GF-D8 (cell line): Measurements from ENCODE around the gene MOV10L1.

Source experiments
- DNase-seq: peaks from one replicate; lab custom pipeline; 2025; lab: John Stamatoyannopoulos, UW

Gene MOV10L1

DNA sequence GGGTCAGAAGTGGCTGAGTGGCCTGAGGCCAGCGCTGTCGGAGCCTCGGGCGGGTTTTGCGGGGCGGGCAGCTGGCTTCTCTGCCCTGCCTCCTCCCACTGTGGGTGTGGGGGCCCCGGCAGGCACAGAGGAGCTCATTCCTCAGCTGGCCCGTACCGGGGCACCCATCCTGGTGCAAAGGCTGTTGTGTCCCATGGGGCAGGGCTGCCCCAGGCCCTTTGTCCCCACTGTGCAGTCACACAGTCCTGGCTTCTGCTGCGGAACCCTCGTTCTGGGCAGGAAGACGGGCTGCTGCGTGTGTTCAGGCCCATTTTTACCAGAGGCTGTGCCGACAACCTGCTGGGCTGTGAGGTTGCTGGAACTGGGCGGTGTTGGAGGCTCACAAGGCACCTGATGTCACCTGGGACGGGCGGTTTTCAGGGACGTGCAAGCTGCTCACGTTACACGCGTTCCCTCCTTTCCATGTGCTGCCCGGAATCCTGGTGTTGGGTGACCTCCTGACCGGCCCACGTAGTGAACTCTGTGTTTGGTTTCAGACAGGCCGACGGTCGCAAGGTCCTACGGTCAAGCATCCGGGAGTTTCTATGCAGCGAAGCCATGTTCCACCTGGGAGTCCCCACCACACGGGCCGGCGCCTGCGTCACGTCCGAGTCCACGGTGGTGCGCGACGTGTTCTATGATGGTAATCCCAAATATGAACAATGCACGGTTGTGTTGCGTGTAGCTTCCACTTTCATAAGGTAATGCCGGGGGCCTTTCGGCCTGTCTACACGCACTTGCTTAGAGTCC lies 116.2 kb downstream of the MOV10L1 start:
- DNase-seq: no peak

DNA sequence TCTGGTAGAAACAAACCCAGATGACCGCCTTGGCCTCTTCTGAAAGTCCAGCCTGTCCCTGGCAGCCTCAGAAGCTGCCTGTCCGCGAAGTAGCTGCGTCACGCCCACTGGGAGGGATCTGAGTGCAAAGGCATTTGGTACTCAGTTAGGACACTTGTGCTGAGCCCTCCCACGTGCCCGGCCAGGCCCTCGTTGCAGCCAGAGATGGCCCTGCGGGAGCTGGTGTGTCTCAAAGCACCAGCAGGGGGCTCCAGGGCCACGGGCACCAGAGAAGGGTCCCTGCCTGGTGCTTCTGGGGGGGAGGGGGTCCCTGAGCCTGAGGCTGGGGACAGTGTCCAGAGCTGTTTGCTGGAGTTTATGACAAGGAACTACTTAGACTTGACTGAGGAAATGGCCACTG lies 116.8 kb downstream of the MOV10L1 start:
- DNase-seq: no peak

DNA sequence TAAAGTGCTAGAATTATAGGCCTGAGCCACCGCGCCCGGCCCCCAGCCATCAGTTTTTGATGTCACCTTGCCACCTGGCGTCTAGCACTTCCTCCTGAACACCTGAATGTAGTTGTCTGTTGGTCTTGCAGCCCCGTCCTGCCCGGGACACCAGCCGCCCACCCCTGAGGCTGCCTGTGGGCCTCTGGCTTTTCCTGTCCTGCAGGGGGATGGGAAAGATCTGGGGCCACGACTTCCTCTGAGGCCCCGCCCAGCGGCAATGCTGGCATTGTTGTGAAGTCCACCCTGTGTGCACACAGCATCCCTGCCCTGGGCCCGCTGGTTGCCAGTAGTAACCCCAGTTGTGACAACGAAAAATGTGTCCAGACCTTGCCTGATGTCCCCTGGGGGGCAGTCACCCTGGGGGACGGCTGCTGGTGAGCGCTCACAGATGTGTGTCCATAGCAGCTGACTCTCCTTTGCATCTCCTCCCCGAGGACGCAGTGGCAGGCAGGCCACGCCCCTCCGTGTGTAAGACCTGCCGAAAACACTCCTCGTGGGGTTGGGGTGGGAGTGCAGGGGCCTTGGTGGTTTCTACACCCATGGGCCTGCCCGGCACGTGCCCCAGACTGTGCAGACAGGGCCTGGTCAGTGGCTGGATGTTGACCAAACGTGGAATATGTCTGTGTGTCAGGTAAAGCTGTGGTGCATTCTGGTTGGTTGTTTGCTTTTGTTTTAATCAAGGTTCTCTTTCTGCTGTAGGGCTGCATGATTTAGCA lies 117.8 kb downstream of the MOV10L1 start:
- DNase-seq: no peak

DNA sequence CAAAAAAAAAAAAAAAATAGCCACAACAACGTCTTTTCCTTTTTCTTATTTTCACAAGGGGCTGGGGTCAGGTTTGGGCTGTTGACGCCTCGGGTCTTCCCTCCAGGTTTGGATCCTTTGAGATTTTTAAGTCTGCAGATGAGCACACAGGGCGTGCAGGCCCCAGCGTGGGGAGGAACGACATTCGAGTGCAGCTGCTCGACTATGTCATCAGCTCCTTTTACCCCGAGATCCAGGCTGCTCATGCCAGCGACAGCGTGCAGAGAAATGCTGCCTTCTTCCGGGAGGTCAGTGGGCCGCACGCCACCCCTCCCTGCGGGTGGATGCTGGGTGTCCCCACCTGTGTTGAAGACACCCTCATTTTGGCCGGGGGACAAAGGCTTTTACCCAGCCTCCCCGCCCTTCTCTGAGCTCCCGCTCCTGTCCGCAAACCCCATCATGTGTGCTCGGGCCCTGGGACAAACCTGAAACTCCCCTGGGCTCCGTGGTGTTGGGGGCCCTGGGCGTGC lies 118.7 kb downstream of the MOV10L1 start:
- DNase-seq: no peak

DNA sequence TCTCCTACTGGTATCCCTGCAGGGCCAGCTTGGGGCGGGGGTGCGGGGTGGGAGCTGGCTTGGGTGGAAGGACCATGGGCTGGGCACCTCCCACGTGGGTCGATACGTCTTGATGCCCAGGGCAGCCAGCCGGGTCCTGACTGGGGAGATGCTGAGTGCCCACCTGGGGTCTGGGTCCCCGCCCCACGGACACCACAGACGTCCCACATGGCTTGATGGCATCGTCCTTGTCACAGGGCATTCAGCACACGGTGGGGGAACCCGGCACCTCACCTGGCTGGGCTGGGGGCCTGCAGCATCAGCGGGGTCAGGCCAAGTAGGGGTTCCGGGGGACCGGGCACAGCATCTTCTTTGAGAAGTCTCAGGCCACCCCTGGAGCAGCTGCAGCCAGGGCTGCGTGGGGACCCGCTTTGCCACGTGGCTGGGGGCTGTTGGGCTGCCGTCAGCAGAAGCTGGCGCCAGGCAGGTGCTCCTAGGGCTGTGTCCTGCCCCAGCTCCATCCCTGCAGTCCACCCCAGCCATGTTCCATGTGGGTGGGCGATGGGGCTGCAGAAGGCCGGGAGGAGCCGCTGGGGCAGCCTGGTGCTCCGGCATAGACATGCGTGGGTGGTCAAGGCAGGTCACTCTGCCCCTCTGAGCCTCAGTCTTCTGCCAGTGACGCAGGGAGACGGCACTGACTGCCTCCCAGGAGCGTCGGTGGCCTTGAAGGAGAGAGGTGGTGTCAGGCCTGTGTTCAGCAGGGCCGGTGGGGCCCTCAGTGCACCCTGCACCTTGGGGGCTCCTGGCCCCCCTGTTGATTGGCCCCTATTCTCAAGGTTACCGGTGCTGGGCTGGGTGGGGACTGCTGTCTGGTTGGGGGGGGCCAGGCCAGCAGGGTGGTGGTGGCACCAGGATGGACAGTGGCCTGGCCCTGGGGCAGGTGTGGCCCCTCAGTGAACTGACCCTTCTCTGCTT lies 119.4 kb downstream of the MOV10L1 start:
- DNase-seq: no peak

DNA sequence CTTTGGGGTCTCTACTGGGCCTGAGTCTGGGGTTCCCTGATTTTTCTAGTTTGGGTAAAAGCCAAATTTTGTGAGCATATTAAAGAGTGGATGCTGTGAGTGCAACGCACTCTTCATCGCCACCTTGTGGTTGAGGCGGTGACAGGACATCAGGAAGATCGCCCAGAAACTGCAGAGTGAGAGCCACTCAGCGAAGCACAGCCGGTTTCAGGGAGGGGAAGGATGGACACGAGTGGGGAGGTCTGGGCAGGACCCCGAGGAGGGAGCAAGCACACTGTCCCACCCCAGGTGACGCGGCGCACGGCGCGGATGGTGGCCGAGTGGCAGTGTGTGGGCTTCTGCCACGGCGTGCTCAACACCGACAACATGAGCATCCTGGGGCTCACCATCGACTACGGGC lies 120.1 kb downstream of the MOV10L1 start:
- DNase-seq: no peak

DNA sequence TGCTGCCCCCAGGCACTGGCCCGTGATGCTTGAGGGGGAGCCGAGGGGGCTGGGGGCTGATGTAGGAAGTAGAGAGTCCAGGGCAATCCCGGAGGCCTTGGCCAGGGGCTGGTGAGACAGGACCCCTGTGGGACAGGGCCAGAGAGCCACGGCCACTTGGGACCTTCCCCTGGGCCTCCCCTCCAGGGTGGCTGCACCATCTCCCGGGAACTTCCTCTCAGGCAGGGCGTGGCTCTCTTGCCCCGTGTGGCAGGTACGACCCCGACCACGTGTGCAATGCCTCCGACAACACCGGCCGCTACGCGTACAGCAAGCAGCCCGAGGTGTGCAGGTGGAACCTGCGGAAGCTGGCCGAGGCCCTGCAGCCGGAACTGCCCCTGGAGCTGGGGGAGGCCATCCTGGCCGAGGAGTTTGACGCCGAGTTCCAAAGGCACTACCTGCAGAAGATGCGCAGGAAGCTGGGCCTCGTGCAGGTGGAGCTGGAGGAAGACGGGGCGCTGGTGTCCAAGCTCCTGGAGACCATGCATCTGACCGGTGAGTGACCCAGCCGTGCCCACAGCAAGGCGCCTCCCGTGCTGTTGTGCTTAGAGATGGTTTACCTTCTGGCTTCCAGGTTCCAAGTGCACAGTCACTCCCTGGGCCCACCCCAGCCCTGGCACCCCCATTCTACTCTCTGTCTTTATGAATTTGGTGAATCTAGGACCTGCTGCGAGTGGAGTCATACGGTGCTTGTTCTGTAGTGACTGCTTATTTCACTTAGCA lies 120.8 kb downstream of the MOV10L1 start:
- DNase-seq: no peak

DNA sequence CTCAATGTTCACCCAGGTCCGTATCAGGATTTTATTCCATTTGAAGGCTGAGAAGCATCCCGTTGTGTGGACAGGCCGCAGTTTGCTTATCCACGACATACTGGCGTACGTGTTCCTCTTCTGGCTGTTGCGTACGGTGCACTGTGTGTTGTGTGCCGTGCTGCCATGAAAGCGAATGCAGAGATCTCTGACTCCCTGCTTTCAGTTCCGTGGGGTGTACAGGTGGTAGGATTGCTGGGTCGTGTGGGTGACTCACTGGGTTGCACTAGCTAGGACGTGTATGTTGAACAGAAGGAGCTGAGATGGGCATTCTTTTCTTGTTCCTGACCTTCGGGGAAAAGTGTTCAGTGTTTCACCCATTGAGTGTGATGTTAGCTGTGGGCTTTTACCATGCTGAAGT lies 121.3 kb downstream of the MOV10L1 start:
- no peak for DNase-seq
